Measurements from ENCODE around the gene PIEZO1. TPM values are rescaled to one million over a fixed set of nuclear protein-coding genes. Genes with fewer than 3 reads are reported as not detected.

The PIEZO1 gene
- total RNA-seq, 1 experiment from 2014 or later, result 224 TPM

- no peak for TF ChIP-seq SP1 (IDR thresholded peaks at IDR 0.05; ENCODE audit: low read depth)
- TF ChIP-seq, protein P1, sequence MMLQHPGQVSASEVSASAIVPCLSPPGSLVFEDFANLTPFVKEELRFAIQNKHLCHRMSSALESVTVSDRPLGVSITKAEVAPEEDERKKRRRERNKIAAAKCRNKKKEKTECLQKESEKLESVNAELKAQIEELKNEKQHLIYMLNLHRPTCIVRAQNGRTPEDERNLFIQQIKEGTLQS (IDR thresholded peaks at IDR 0.05), result no peak
Observed at GRCh38 chr16:88736088-88736487, 48.9 kb downstream of the PIEZO1 start (continued).

DNA sequence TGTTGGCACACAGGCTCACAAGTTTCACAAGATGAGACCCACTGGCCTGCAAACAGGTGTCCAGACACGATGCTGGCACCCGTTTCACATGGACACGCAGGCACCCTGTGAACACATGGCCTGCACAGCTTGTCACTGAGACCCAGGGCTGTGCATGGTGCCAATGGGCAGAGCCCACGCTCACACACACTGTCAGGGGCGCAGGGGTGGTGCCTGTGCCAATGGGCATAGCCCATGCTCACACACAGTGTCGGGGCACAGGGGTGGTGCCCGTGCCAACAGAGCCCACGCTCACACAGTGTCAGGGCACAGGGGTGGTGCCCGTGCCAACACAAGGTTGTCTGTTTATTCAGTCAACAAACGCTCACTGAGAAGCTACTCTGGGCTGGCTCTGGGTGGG lies 49.4 kb downstream of the PIEZO1 start:
- TF ChIP-seq EGR1 (IDR thresholded peaks at IDR 0.05; ENCODE audit: low read depth) (no peak), REST (IDR thresholded peaks at IDR 0.05; ENCODE audit: low read depth) (no peak), POLR2A (IDR thresholded peaks at IDR 0.05; ENCODE audit: borderline replicate concordance, extremely low read depth, insufficient read depth, insufficient read length) (no peak), EZH2 (IDR thresholded peaks at IDR 0.05) (no peak), CEBPB (IDR thresholded peaks at IDR 0.05; ENCODE audit: low read depth) (no peak), SRF (IDR thresholded peaks at IDR 0.05; ENCODE audit: low read depth) (no peak), ELF1 (IDR thresholded peaks at IDR 0.05; ENCODE audit: borderline replicate concordance, low read depth) (no peak), YY1 (IDR thresholded peaks at IDR 0.05; ENCODE audit: extremely low read depth, insufficient replicate concordance, low read depth, low read length) (no peak), CBX3 (IDR thresholded peaks at IDR 0.05; ENCODE audit: low read depth) (no peak), POLR2AphosphoS5 (IDR thresholded peaks at IDR 0.05; ENCODE audit: low read depth, low read length) (no peak), TCF7L2 (IDR thresholded peaks at IDR 0.05; ENCODE audit: borderline replicate concordance, extremely low read depth, insufficient read depth, insufficient read length) (no peak), SP1 (IDR thresholded peaks at IDR 0.05; ENCODE audit: low read depth) (no peak), ZNF274 (IDR thresholded peaks at IDR 0.05; ENCODE audit: low read depth, low read length) (no peak)
- TF ChIP-seq, protein P1 (IDR thresholded peaks at IDR 0.05), result no peak
- H3K9me2 ChIP-seq (ENCODE audit: insufficient read depth), result no peaks in the 10 kb centered on the region
- ChIA-PET POLR2A (no interaction called here), CTCF (no interaction called here), RAD21 (ENCODE audit: low non-redundant PET in 1 of 2, low total read pairs in 2 of 2, uncharacterized antibody in 2 of 2, unreplicated experiment in 2 of 2) (no interaction called here)
- no peak overlapping the region for H3K27ac ChIP-seq (ENCODE audit: low read depth, low read length)
- H3K9ac ChIP-seq (ENCODE audit: low read length), result no peak overlapping the region
- peaks cover 0 to 5% of the 10 kb centered on the region in 2 experiments; a peak in 1 of 4 replicates for H3K4me1 ChIP-seq (ENCODE audit: control insufficient read depth in 1 of 2, insufficient read depth in 2 of 2, low read length in 2 of 2)
- no peaks in the 10 kb centered on the region for H4K20me1 ChIP-seq (ENCODE audit: insufficient read depth)
- peaks cover 15% of the 10 kb centered on the region; the same call in 1 of the 2 replicates for H3K79me2 ChIP-seq (ENCODE audit: insufficient read depth, low read length)
- no peak overlapping the region for H3K4me3 ChIP-seq (replicated peaks in 1 of 2; ENCODE audit: low read depth in 1 of 2, low read length in 2 of 2)
- H3K36me3 ChIP-seq (ENCODE audit: control insufficient read depth in 1 of 2, insufficient read depth in 2 of 2, low read length in 2 of 2), result peaks cover 22 to 56% of the 10 kb centered on the region in 2 experiments; a peak in 3 of 4 replicates
- intact Hi-C loops (cut with micrococcal nuclease), result loop anchor here (2.0 to 5.0 kb wide), 3 partner anchors 47 to 482 kb away; partner anchors contain the start of genes CDT1 and ZNF778
- no TSS peak for BruUV-seq (replicated peaks)
- H3K27me3 ChIP-seq (ENCODE audit: insufficient read depth, low read length), result no peaks in the 10 kb centered on the region
- H2AFZ ChIP-seq (ENCODE audit: low read depth, low read length, poor library complexity, severe bottlenecking), result no peak overlapping the region
- no peaks in the 10 kb centered on the region for H3K9me3 ChIP-seq (ENCODE audit: control insufficient read depth in 1 of 2, insufficient read depth in 1 of 2, low read depth in 1 of 2, low read length in 2 of 2)
- ATAC-seq (no peak), DNase-seq (ENCODE audit: low read depth, low spot score) (no peak)
- no peak overlapping the region for H3K4me2 ChIP-seq (ENCODE audit: low read length)

All from HCT116 (cell line).